Gastrocnemius medialis (tissue), 4 donors: ENCODE results near the gene PLEKHG4B. TPM values are rescaled to one million over a fixed set of nuclear protein-coding genes. Genes with fewer than 3 reads are reported as not detected.

Experiments
- ATAC-seq, 2 donors: fragments of 150-250 bp; one replicate each; pipeline ENCODE4 v1.9.1; 2016
- DNase-seq, 2 donors: peaks; one replicate each; pipeline ENCODE4 v3.0.0-alpha.2; 2019
- H3K27ac ChIP-seq, 4 donors: fragments of 200-600 bp; sonication (generic); 1 replicate in 1 of 4; 2 replicates in 3 of 4; pipeline ENCODE4 v1.5.1; 2016 to 2018; ENCODE audit warnings: mild to moderate bottlenecking in 2 of 4, moderate library complexity in 1 of 4
- H3K27me3 ChIP-seq, 3 donors: fragments of 200-600 bp; sonication (generic) in 2 of 3; 1 replicate in 1 of 3; 2 replicates in 2 of 3; pipeline versions ENCODE4 v1.5.1 to v1.6.0; 2016 to 2019; ENCODE audit warnings: mild to moderate bottlenecking in 1 of 3, moderate library complexity in 1 of 3
- H3K36me3 ChIP-seq, 2 donors: fragments of 200-600 bp; sonication (generic) in 1 of 2; one replicate each; pipeline ENCODE4 v1.5.1; 2017 to 2018
- H3K4me1 ChIP-seq, 2 donors: fragments of 200-600 bp; sonication (generic) in 1 of 2; one replicate each; pipeline ENCODE4 v1.5.1; 2016 to 2017; ENCODE audit warnings: mild to moderate bottlenecking in 2 of 2
- H3K4me3 ChIP-seq, 4 donors: fragments of 200-600 bp; sonication (generic) in 3 of 4; 1 replicate in 1 of 4; 2 replicates in 3 of 4; pipeline ENCODE4 v1.5.1; 2016 to 2019; ENCODE audit warnings: mild to moderate bottlenecking in 2 of 4
- H3K9me3 ChIP-seq, 3 donors: fragments of 200-600 bp; sonication (generic) in 2 of 3; 1 replicate in 1 of 3; 2 replicates in 2 of 3; pipeline ENCODE4 v1.5.1; 2016 to 2019
- CTCF ChIP-seq, 5 experiments: fragments of 450-650 bp in 3 of 5; fragments of 200-600 bp in 2 of 5; sonication (generic) in 2 of 5; IDR thresholded peaks in 4 of 5; conservative IDR thresholded peaks in 1 of 5; 1 replicate in 4 of 5; 2 replicates in 1 of 5; pipeline ENCODE4 v1.5.1; 2016 to 2019; ENCODE audit warnings: antibody characterized with exemption in 5 of 5, mild to moderate bottlenecking in 3 of 5, moderate library complexity in 3 of 5
- POLR2A ChIP-seq, 2 donors: fragments of 450-650 bp; IDR thresholded peaks; one replicate each; pipeline ENCODE4 v1.6.1; 2017; ENCODE audit warnings: antibody characterized with exemption in 2 of 2, mild to moderate bottlenecking in 2 of 2, moderate library complexity in 2 of 2
- in situ Hi-C, 4 donors: fragments of 200-750 bp; cut with MboI; loops; one replicate each; pipeline versions ENCODE4 v1.15.0 to v1.8.0; 2017; ENCODE audit warnings: low sequenced_read_pairs in 4 of 4
- intact Hi-C: fragments of 100-400 bp; cut with DNase I; formaldehyde crosslinking; loops from one replicate; pipeline ENCODE4 v1.15.1; 2023; ENCODE audit warnings: low total_unique reads
- total RNA-seq, 4 donors: library from RNA; depleted of rRNA; stranded (reverse); fragments of >200 nt; gene quantifications; one replicate each; pipeline versions ENCODE4 v1.1.0 to v1.2.3, GENCODE V29; 2016

Gene PLEKHG4B
- total RNA-seq, 4 donors from 2014 or later = not detected

- DNase-seq = no peak
- Histone ChIP-seq H3K4me3 (no peak overlapping the region), H3K27ac (no peak overlapping the region), H3K4me1 (peaks cover 25 to 39% of the 10 kb centered on the region in 2 donors), H3K36me3 (peaks cover 0 to 28% of the 10 kb centered on the region in 2 donors), H3K27me3 (no peaks in the 10 kb centered on the region), H3K9me3 (no peaks in the 10 kb centered on the region)
- intact Hi-C loops = no loop called here
- ATAC-seq = no peak
- TF ChIP-seq CTCF (IDR thresholded peaks at IDR 0.05 in 4 of 5, conservative IDR thresholded peaks at IDR 0.05 in 1 of 5) (no peak), POLR2A (IDR thresholded peaks at IDR 0.05) (no peak)
- in situ Hi-C loops = no loop called here
Measured at GRCh38 chr5:204001-204400, 112.0 kb downstream of the PLEKHG4B start.

GRCh38 chr5:204462-204861, 112.5 kb downstream of the PLEKHG4B start:
- Histone ChIP-seq H3K4me3 (no peak overlapping the region), H3K9me3 (no peaks in the 10 kb centered on the region), H3K27ac (no peak overlapping the region), H3K27me3 (no peaks in the 10 kb centered on the region), H3K36me3 (peaks cover 0 to 28% of the 10 kb centered on the region in 2 donors), H3K4me1 (peaks cover 25 to 39% of the 10 kb centered on the region in 2 donors)
- ATAC-seq (no peak), DNase-seq (no peak)
- in situ Hi-C loops = no loop called here
- intact Hi-C loops = no loop called here
- TF ChIP-seq POLR2A (IDR thresholded peaks at IDR 0.05) = no peak
- no peak for TF ChIP-seq CTCF (IDR thresholded peaks at IDR 0.05 in 4 of 5, conservative IDR thresholded peaks at IDR 0.05 in 1 of 5)

- peak overlapping the region; percentile 57 to 74 (median 72) for H3K27ac ChIP-seq
- ATAC-seq (no peak), DNase-seq (no peak)
- TF ChIP-seq CTCF (IDR thresholded peaks at IDR 0.05 in 4 of 5, conservative IDR thresholded peaks at IDR 0.05 in 1 of 5) = no peak
- TF ChIP-seq POLR2A (IDR thresholded peaks at IDR 0.05) = no peak
- H3K36me3 ChIP-seq = peaks cover 0 to 28% of the 10 kb centered on the region in 2 donors
- H3K4me3 ChIP-seq = no peak overlapping the region
- peaks cover 25 to 39% of the 10 kb centered on the region in 2 donors for H3K4me1 ChIP-seq
- intact Hi-C loops = no loop called here
- H3K9me3 ChIP-seq = no peaks in the 10 kb centered on the region
- in situ Hi-C loops = no loop called here
- H3K27me3 ChIP-seq = no peaks in the 10 kb centered on the region
Measured at GRCh38 chr5:204966-205670, 113.2 kb downstream of the PLEKHG4B start.

GRCh38 chr5:206406-206805, 114.4 kb downstream of the PLEKHG4B start:
- Histone ChIP-seq H3K9me3 (no peaks in the 10 kb centered on the region), H3K36me3 (peaks cover 0 to 28% of the 10 kb centered on the region in 2 donors), H3K4me1 (peaks cover 25 to 31% of the 10 kb centered on the region in 2 donors), H3K27me3 (no peaks in the 10 kb centered on the region), H3K4me3 (no peak overlapping the region), H3K27ac (peak overlapping the region; percentile 57 to 74 (median 72))
- in situ Hi-C loops = no loop called here
- TF ChIP-seq POLR2A (IDR thresholded peaks at IDR 0.05) (peak in 1 of 2 donors; percentile 29), CTCF (IDR thresholded peaks at IDR 0.05 in 4 of 5, conservative IDR thresholded peaks at IDR 0.05 in 1 of 5) (no peak)
- intact Hi-C loops = no loop called here
- ATAC-seq (peak; percentile 77 to 96), DNase-seq (peak in 1 of 2 donors; percentile 65)
